Nephron (organoid): Measurements from ENCODE around the gene GNB1.

Source experiments
- H3K27ac Mint-ChIP-seq, 3 experiments: 2 replicates each; pipeline ENCODE4 v1.8.0; 2020; ENCODE audit warnings: mixed read lengths in 3 of 3, mild to moderate bottlenecking in 2 of 3, moderate library complexity in 1 of 3
- H3K27me3 Mint-ChIP-seq: 2 replicates; pipeline ENCODE4 v1.8.0; 2021; ENCODE audit warnings: low read depth, mild to moderate bottlenecking, moderate library complexity, mixed read lengths
- H3K36me3 Mint-ChIP-seq: 2 replicates; pipeline ENCODE4 v1.8.0; 2020; ENCODE audit warnings: low read depth, mixed read lengths
- H3K4me1 Mint-ChIP-seq: 2 replicates; pipeline ENCODE4 v1.8.0; 2020; ENCODE audit warnings: mixed read lengths
- H3K4me3 Mint-ChIP-seq, 3 experiments: 2 replicates each; pipeline ENCODE4 v1.8.0; 2020; ENCODE audit warnings: mild to moderate bottlenecking in 3 of 3, mixed read lengths in 3 of 3, moderate library complexity in 2 of 3
- H3K9me3 Mint-ChIP-seq: 2 replicates; pipeline ENCODE4 v1.8.0; 2020; ENCODE audit warnings: mixed read lengths
- TF ChIP-seq, protein P1 (sequence below), 3 experiments: fragments of 200-600 bp; sonication (generic); IDR thresholded peaks; one replicate each; pipeline ENCODE4 v1.5.0; 2021; ENCODE audit warnings: antibody characterized with exemption in 3 of 3; ENCODE audit not compliant: unreplicated experiment in 3 of 3

The GNB1 gene

DNA sequence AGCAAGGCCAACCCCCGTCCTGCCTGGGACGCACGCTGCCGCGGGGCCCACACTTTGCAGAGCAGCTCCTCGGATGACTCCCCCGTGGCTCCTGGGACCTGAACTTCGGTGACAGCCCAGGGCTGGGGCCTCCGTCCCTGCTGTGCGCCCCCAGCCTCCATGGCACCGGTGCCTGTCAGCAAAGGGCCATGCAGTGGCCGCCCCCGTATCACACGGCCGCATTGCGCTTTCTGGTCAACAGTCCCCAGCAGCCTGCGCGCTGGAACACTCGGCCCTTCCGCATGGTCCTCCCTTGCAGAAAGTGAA, 130.6 kb downstream of the GNB1 start:
- Mint-ChIP-seq H3K4me1 (no peaks in the 10 kb centered on the region), H3K36me3 (peaks cover 51% of the 10 kb centered on the region), H3K27me3 (no peaks in the 10 kb centered on the region), H3K9me3 (no peaks in the 10 kb centered on the region), H3K4me3 (no peak overlapping the region), H3K27ac (no peak overlapping the region)
- TF ChIP-seq, protein P1, sequence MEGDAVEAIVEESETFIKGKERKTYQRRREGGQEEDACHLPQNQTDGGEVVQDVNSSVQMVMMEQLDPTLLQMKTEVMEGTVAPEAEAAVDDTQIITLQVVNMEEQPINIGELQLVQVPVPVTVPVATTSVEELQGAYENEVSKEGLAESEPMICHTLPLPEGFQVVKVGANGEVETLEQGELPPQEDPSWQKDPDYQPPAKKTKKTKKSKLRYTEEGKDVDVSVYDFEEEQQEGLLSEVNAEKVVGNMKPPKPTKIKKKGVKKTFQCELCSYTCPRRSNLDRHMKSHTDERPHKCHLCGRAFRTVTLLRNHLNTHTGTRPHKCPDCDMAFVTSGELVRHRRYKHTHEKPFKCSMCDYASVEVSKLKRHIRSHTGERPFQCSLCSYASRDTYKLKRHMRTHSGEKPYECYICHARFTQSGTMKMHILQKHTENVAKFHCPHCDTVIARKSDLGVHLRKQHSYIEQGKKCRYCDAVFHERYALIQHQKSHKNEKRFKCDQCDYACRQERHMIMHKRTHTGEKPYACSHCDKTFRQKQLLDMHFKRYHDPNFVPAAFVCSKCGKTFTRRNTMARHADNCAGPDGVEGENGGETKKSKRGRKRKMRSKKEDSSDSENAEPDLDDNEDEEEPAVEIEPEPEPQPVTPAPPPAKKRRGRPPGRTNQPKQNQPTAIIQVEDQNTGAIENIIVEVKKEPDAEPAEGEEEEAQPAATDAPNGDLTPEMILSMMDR (IDR thresholded peaks at IDR 0.05; ENCODE audit: unreplicated experiment in 3 of 3): no peak

DNA sequence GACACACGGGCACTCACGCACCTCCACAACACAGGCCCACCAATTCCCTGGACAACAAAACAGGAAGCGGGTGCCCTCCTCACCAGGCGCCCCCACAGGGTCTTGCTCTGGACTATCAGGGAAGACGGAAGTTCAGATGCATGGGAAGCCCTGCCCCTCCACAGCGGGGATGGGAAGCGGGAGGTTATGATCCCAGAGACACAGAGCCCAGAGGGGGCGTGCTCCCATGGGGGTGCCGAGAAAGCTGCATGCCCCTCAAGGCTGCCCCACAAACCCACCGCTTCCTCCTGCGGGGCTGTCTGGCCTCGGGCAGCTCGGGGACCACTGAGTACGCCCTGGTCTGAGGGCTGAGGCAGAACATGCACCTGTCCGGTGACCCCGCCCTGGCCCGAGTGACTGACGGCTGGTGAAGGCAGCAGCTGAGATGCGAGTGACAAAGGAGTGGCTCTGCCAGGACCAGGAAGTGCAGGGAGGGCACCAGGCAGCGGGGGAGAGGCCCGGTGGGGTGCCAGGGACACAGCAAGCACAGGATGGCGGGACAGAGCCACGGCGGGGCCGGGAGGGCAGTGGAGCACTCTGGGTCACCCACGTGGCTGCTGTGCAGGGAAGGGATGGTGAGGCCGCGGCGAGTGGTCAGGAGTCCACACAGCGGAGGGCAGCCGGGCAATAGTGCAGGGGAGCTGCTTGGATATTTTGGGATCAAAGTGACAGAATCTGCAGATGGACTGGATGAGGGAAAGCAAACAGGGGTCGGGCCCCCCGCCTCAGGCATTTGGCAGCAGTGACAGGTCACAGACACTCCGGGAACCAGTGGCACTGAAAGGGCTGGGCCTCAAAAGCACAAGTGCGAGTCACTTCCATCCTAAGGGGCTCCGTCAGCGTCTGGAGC, 131.2 kb downstream of the GNB1 start:
- Mint-ChIP-seq H3K4me3 (no peak overlapping the region), H3K4me1 (no peaks in the 10 kb centered on the region), H3K9me3 (no peaks in the 10 kb centered on the region), H3K27ac (no peak overlapping the region), H3K36me3 (peaks cover 50% of the 10 kb centered on the region), H3K27me3 (no peaks in the 10 kb centered on the region)
- TF ChIP-seq, protein P1 (IDR thresholded peaks at IDR 0.05; ENCODE audit: unreplicated experiment in 3 of 3): no peak

DNA sequence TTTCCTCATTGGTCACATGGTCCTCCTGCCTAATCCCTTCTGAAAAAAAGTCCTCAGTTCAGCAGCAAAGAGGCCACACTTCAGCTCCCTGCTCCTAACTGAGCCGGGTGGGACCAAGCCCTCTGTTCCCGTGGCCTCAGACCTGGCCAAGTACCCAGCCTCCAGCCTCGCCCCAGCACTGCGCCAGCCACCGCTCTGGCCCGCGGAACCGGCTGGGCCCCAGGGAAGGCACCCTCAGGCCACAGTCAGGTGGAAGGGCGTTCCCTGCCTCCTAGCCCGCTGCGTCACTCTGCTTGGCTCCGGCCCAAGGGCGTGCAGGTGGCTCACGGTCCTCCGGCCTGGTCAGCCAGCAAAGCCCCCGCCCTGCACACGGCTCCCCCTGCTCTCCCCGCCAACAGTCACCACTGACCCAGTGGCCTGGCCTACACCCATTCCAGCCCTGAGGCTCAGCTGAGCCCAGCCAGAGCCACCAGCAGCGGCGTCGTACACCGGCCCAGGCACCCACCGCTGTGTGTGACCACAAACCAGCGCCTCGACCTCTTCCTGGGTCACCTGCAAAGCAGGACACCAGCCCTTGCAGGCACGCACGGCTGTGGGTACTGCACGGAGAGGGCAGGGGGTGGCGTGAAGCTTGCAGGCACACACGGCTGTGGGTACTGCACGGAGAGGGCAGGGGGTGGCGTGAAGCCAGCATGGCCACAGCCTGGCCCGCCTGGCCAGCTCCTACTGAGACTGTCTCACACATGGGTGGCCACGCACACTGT, 132.0 kb downstream of the GNB1 start:
- no peaks in the 10 kb centered on the region for H3K9me3 Mint-ChIP-seq
- H3K36me3 Mint-ChIP-seq: peaks cover 45% of the 10 kb centered on the region
- no peaks in the 10 kb centered on the region for H3K27me3 Mint-ChIP-seq
- TF ChIP-seq, protein P1 (IDR thresholded peaks at IDR 0.05; ENCODE audit: unreplicated experiment in 3 of 3): no peak
- H3K4me3 Mint-ChIP-seq: no peak overlapping the region
- H3K27ac Mint-ChIP-seq: peak overlapping the region in 2 of 3 experiments; percentile 24 to 74
- H3K4me1 Mint-ChIP-seq: no peaks in the 10 kb centered on the region

DNA sequence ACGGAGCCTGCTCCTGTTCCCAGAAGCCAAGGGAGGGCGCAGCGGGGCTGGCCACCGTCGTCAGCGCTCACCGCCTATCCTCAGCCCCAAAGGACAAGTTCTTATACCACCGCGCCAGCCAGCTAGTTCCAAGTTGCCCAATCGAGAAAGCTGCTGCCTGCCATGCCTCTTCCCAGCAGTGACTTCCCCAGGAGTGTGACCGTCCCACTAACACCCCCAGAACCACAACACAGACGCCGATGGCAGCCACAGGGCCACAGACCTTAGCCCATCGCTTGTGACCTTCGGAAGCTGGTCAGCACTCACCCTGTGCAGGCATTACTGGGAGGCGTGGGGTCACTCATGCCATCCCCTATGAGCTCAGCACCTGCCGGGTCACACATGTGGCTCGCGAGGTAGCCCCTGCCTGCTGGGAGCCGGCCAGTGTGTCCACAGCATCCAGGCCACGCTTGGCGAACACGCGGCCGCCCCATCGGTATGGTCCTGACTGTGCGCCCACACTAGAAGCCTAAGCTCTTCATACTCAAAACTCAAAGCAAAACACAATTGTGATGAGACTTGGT, 132.7 kb downstream of the GNB1 start:
- Mint-ChIP-seq H3K27ac (peak overlapping the region in 2 of 3 experiments; percentile 24 to 74), H3K36me3 (peaks cover 46% of the 10 kb centered on the region), H3K9me3 (no peaks in the 10 kb centered on the region), H3K4me3 (no peak overlapping the region), H3K27me3 (no peaks in the 10 kb centered on the region), H3K4me1 (no peaks in the 10 kb centered on the region)
- TF ChIP-seq, protein P1 (IDR thresholded peaks at IDR 0.05; ENCODE audit: unreplicated experiment in 3 of 3): no peak

DNA sequence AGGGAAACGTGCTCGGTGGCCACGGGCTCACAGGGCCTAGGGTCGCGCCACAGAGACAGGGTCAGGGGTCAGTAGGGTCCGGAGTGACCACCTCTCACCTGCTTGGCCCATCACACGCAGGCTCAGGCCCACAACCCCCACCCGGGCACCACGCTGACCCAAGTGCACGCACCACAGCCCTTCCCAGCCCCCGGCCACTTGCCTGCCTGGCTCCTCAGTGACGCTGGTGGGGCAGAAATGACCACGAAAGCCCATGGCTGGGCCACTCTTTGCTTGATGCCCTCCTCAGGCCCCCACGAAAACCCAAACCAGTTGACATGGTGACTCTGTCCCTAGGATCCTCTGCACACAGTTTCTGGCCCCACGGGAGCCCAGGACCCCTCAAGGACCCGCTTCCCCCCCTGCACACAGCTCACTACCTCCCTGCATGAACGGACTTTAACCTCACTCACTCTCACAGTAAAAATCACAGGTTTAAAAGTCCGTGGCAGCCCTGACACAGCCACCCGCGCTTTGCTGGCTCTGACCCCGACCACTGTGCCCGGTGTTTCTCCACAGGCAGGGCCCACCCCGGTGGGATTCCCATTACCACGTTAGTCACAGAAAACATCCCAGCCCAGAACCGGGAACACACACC, 133.3 kb downstream of the GNB1 start:
- H3K9me3 Mint-ChIP-seq: no peaks in the 10 kb centered on the region
- no peaks in the 10 kb centered on the region for H3K4me1 Mint-ChIP-seq
- peak overlapping the region in 1 of 3 experiments; percentile 74 for H3K27ac Mint-ChIP-seq
- no peak overlapping the region for H3K4me3 Mint-ChIP-seq
- TF ChIP-seq, protein P1 (IDR thresholded peaks at IDR 0.05; ENCODE audit: unreplicated experiment in 3 of 3): no peak
- no peaks in the 10 kb centered on the region for H3K27me3 Mint-ChIP-seq
- peaks cover 42% of the 10 kb centered on the region for H3K36me3 Mint-ChIP-seq
